ENCODE data around the gene CCDC142. TPM values are rescaled to one million over a fixed set of nuclear protein-coding genes. Genes with fewer than 3 reads are reported as not detected.
A peak's percentile ranks its signal among the peaks of the same experiment; 100 is the strongest.

The CCDC142 gene
- total RNA-seq, 2 experiments from 2014 or later, result 3.7 to 5.8 TPM

GRCh38 chr2:74441690-74442482, 40.9 kb downstream of the CCDC142 start, which contains the start of gene RTKN:
RTKN (minus strand) TSS chr2:74441937; CDS start chr2:74441816, 121 bp downstream.
- DNase-seq, result peak; percentile 68
- Mint-ChIP-seq H3K27me3 (ENCODE audit: low read depth) (peaks cover 37% of the 10 kb centered on the region), H3K36me3 (ENCODE audit: low read depth) (no peaks in the 10 kb centered on the region), H3K9me3 (no peaks in the 10 kb centered on the region), H3K27ac (no peak within 1 kb of the TSS), H3K4me1 (ENCODE audit: low read depth) (peaks cover 15% of the 10 kb centered on the region), H3K4me3 (peak within 1 kb of the TSS; percentile 59)
- intact Hi-C loops (cut with micrococcal nuclease), result loop anchor here (1.0 kb wide), 1 partner anchor 38 kb away; no protein-coding TSS in a partner anchor
- CTCF ChIA-PET, result interaction anchor here (0.5 to 0.7 kb wide), 2 partner anchors 13 to 145 kb away, joined by 3 to 5 read pairs; partner anchors contain the start of gene INO80B

GRCh38 chr2:74441170-74441689, 41.6 kb downstream of the CCDC142 start:
- no peak overlapping the region for H3K27ac Mint-ChIP-seq
- no peak for DNase-seq
- peaks cover 15% of the 10 kb centered on the region for H3K4me1 Mint-ChIP-seq (ENCODE audit: low read depth)
- peaks cover 37% of the 10 kb centered on the region for H3K27me3 Mint-ChIP-seq (ENCODE audit: low read depth)
- intact Hi-C loops (cut with micrococcal nuclease), result loop anchor here (1.0 kb wide), 1 partner anchor 39 kb away; no protein-coding TSS in a partner anchor
- CTCF ChIA-PET, result no interaction called here
- H3K9me3 Mint-ChIP-seq, result no peaks in the 10 kb centered on the region
- no peaks in the 10 kb centered on the region for H3K36me3 Mint-ChIP-seq (ENCODE audit: low read depth)
- H3K4me3 Mint-ChIP-seq, result peak overlapping the region; percentile 57

- Mint-ChIP-seq H3K27ac (no peak overlapping the region), H3K4me1 (ENCODE audit: low read depth) (peaks cover 15% of the 10 kb centered on the region), H3K36me3 (ENCODE audit: low read depth) (no peaks in the 10 kb centered on the region), H3K27me3 (ENCODE audit: low read depth) (peaks cover 37% of the 10 kb centered on the region), H3K4me3 (peak overlapping the region; percentile 22), H3K9me3 (no peaks in the 10 kb centered on the region)
- intact Hi-C loops (cut with micrococcal nuclease), result loop anchor here (1.0 kb wide), 1 partner anchor 40 kb away; no protein-coding TSS in a partner anchor
- CTCF ChIA-PET, result interaction anchor here (0.6 to 1.1 kb wide), 4 partner anchors 13 to 1287 kb away, joined by 3 to 4 read pairs (median 3); no protein-coding TSS in a partner anchor
- DNase-seq, result peak; percentile 65
Observed at GRCh38 chr2:74440378-74441169, 42.2 kb downstream of the CCDC142 start.

GRCh38 chr2:74439803-74440377, 42.9 kb downstream of the CCDC142 start:
- Mint-ChIP-seq H3K27ac (no peak overlapping the region), H3K36me3 (ENCODE audit: low read depth) (no peaks in the 10 kb centered on the region), H3K27me3 (ENCODE audit: low read depth) (peaks cover 35% of the 10 kb centered on the region), H3K4me3 (peak overlapping the region; percentile 22), H3K9me3 (no peaks in the 10 kb centered on the region), H3K4me1 (ENCODE audit: low read depth) (peaks cover 15% of the 10 kb centered on the region)
- DNase-seq, result no peak
- CTCF ChIA-PET, result interaction anchor here (0.5 to 1.1 kb wide), 5 partner anchors 13 to 1286 kb away, joined by 3 to 4 read pairs (median 3); no protein-coding TSS in a partner anchor
- intact Hi-C loops (cut with micrococcal nuclease), result no loop called here

GRCh38 chr2:74439373-74439772, 43.4 kb downstream of the CCDC142 start:
- CTCF ChIA-PET, result interaction anchor here (0.5 kb wide), 1 partner anchor 40 kb away, joined by 3 read pairs; no protein-coding TSS in a partner anchor
- H3K9me3 Mint-ChIP-seq, result no peaks in the 10 kb centered on the region
- peaks cover 15% of the 10 kb centered on the region for H3K4me1 Mint-ChIP-seq (ENCODE audit: low read depth)
- no peak overlapping the region for H3K4me3 Mint-ChIP-seq
- no peak for DNase-seq
- peaks cover 35% of the 10 kb centered on the region for H3K27me3 Mint-ChIP-seq (ENCODE audit: low read depth)
- intact Hi-C loops (cut with micrococcal nuclease), result no loop called here
- H3K27ac Mint-ChIP-seq, result no peak overlapping the region
- H3K36me3 Mint-ChIP-seq (ENCODE audit: low read depth), result no peaks in the 10 kb centered on the region

DNA sequence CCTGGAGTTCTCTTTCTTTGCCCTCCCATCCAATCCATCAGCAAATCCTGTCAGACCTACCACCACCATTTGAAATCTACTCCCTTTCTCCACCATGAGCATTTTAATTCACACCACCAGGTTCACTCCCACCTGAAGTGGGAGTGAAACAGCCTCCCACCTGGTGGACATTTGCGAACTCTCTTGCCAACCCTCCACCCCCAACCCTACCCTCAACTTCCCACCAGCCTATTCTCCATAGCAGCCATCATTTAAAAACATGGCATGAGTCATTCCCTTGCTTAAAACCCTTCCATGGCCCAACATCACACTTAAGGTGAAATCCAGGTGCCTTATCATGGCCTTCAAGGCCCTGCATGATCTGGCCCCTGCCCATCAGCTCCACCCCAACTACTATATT, 44.5 kb downstream of the CCDC142 start:
- no peak overlapping the region for H3K4me3 Mint-ChIP-seq
- H3K27ac Mint-ChIP-seq, result no peak overlapping the region
- no peaks in the 10 kb centered on the region for H3K36me3 Mint-ChIP-seq (ENCODE audit: low read depth)
- peaks cover 33% of the 10 kb centered on the region for H3K27me3 Mint-ChIP-seq (ENCODE audit: low read depth)
- H3K9me3 Mint-ChIP-seq, result no peaks in the 10 kb centered on the region
- peaks cover 15% of the 10 kb centered on the region for H3K4me1 Mint-ChIP-seq (ENCODE audit: low read depth)
- intact Hi-C loops (cut with micrococcal nuclease), result no loop called here
- no peak for DNase-seq
- CTCF ChIA-PET, result no interaction called here

DNA sequence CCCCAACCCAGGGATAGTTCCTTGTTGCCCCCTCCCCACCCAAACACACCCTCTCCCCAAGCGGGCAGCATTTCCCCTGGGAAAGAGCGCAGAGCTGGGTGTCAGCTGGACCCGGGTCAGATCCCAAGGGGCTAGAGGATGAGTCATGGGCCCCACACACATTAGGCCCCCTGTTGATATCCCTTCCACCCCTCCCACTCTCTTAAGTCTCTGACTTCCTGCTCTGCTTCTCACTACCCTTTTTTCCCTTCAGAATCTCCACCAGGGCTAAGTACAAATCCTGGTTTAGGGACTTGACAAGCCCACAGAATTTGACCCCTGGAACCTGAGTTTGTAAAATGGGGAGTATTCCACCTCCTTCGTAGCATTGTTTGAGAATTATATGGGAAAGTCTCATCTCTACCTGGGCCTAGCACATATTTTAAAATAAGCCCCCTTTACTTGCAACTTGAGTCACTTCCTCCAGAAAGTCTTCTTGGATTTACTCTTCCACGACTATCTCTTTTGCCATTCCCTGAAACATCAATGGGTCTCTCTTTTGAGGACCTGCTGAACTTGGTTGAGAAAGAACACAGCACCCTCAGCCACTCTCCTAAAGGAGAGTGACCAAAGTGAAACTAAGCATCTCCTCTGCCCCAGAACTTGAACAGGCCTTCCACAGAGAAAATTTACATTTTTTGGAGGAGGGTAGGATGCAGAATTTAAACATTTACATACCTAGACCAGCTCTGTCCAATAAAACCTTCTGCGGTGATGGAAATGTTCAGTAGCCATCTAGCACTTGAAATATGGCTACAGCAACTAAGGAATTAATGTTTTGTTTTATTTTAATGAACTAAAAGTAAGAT, 45.7 kb downstream of the CCDC142 start:
- Mint-ChIP-seq H3K4me3 (no peak overlapping the region), H3K27ac (no peak overlapping the region), H3K36me3 (ENCODE audit: low read depth) (no peaks in the 10 kb centered on the region), H3K27me3 (ENCODE audit: low read depth) (peaks cover 26% of the 10 kb centered on the region), H3K9me3 (no peaks in the 10 kb centered on the region), H3K4me1 (ENCODE audit: low read depth) (peaks cover 11% of the 10 kb centered on the region)
- no peak for DNase-seq
- intact Hi-C loops (cut with micrococcal nuclease), result no loop called here
- CTCF ChIA-PET, result no interaction called here

- H3K9me3 Mint-ChIP-seq, result no peaks in the 10 kb centered on the region
- DNase-seq, result no peak
- CTCF ChIA-PET, result interaction anchor here (0.9 kb wide), 1 partner anchor 11 kb away, joined by 4 read pairs; no protein-coding TSS in a partner anchor
- peaks cover 25% of the 10 kb centered on the region for H3K27me3 Mint-ChIP-seq (ENCODE audit: low read depth)
- H3K27ac Mint-ChIP-seq, result no peak overlapping the region
- intact Hi-C loops (cut with micrococcal nuclease), result no loop called here
- H3K4me3 Mint-ChIP-seq, result no peak overlapping the region
- H3K36me3 Mint-ChIP-seq (ENCODE audit: low read depth), result no peaks in the 10 kb centered on the region
- H3K4me1 Mint-ChIP-seq (ENCODE audit: low read depth), result peaks cover 11% of the 10 kb centered on the region
Observed at GRCh38 chr2:74436111-74436805, 46.5 kb downstream of the CCDC142 start.

GRCh38 chr2:74430502-74430901, 52.3 kb downstream of the CCDC142 start:
- Mint-ChIP-seq H3K27me3 (ENCODE audit: low read depth) (no peaks in the 10 kb centered on the region), H3K4me1 (ENCODE audit: low read depth) (no peaks in the 10 kb centered on the region), H3K9me3 (no peaks in the 10 kb centered on the region), H3K4me3 (no peak overlapping the region), H3K27ac (no peak overlapping the region), H3K36me3 (ENCODE audit: low read depth) (no peaks in the 10 kb centered on the region)
- CTCF ChIA-PET, result no interaction called here
- DNase-seq, result no peak
- intact Hi-C loops (cut with micrococcal nuclease), result no loop called here

- DNase-seq, result no peak
- H3K9me3 Mint-ChIP-seq, result no peaks in the 10 kb centered on the region
- H3K27me3 Mint-ChIP-seq (ENCODE audit: low read depth), result no peaks in the 10 kb centered on the region
- H3K4me1 Mint-ChIP-seq (ENCODE audit: low read depth), result no peaks in the 10 kb centered on the region
- H3K4me3 Mint-ChIP-seq, result no peak overlapping the region
- no peak overlapping the region for H3K27ac Mint-ChIP-seq
- CTCF ChIA-PET, result interaction anchor here (0.6 kb wide), 1 partner anchor 38 kb away, joined by 3 read pairs; no protein-coding TSS in a partner anchor
- intact Hi-C loops (cut with micrococcal nuclease), result no loop called here
- no peaks in the 10 kb centered on the region for H3K36me3 Mint-ChIP-seq (ENCODE audit: low read depth)
Observed at GRCh38 chr2:74429487-74430451, 53.0 kb downstream of the CCDC142 start.

All from activated naive CD4-positive, alpha-beta T cell treated with anti-CD3 and anti-CD28 coated beads for 36 hours (primary cell).